ENCODE measurements around the gene LMNB1. TPM values are rescaled to one million over a fixed set of nuclear protein-coding genes. Genes with fewer than 3 reads are reported as not detected.

Gene LMNB1
- total RNA-seq, 5 donors from 2014 or later (not counting 1 experiment from before 2014, with no cell fraction given) = 25.6 to 36.6 (median 30.9) TPM

DNA sequence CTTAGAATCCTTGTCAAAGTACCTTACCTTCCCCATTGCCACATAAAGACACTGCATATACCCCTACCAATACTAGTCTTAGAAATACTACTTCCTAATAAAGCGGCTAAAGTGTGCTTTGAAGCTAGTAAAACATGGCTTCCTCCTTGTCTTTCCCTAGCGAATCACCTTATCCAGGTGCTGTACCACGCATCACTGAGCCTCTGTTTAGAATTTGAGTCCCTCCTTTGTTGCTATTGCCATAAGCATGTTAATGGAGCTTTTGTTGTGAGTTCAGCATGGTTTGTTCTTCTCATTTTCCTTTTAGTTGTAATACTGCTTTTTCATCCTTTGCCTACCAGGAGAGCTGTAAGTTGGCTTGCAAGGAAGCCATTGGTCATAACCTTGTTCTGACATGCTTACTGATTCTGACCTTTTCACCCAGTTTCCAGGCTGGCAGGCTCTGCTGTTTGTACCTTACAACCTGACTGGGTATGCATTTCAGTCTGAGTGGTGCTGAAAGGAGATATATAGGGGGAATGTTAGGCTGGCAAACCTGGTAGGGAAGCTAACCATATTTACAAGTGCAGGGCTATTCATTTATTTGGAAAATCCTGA lies 49.8 kb downstream of the LMNB1 start:
- Histone ChIP-seq H3K4me3 (ENCODE audit: control insufficient read depth in 1 of 2, extremely low read depth in 1 of 2, low read length in 1 of 2) (no peak overlapping the region), H3K36me3 (ENCODE audit: control insufficient read depth in 2 of 2, extremely low read depth in 1 of 2, insufficient read depth in 1 of 2, low read length in 1 of 2) (peaks cover 19 to 51% of the 10 kb centered on the region in 2 donors), H3K27ac (ENCODE audit: low read length) (no peak overlapping the region), H3K9me3 (no peaks in the 10 kb centered on the region), H3K4me1 (ENCODE audit: control insufficient read depth in 1 of 2, extremely low read depth in 1 of 2, insufficient read depth in 2 of 2, low read length in 2 of 2) (no peaks in the 10 kb centered on the region), H3K27me3 (replicated peaks in 1 of 2; ENCODE audit: control insufficient read depth in 2 of 2, extremely low read depth in 1 of 2, insufficient read depth in 2 of 2, low read length in 1 of 2) (no peaks in the 10 kb centered on the region)
- Mint-ChIP-seq H3K27me3 (no peaks in the 10 kb centered on the region), H3K4me1 (no peaks in the 10 kb centered on the region), H3K4me3 (no peak overlapping the region), H3K27ac (no peak overlapping the region), H3K36me3 (peaks cover 54% of the 10 kb centered on the region), H3K9me3 (no peaks in the 10 kb centered on the region)
- DNase-seq (no peak), ATAC-seq (replicated peaks in 1 of 4) (no peak)
- ChIA-PET POLR2A (no interaction called here), CTCF (interaction anchor here in 1 of 2 donors (0.6 to 1.3 kb wide), 3 partner anchors 9 to 27 kb away, joined by 3 to 6 read pairs (median 4); no protein-coding TSS in a partner anchor)
- 0% methylated on average over 1 of the region's 3 CpGs for WGBS (ENCODE audit: insufficient coverage)

DNA sequence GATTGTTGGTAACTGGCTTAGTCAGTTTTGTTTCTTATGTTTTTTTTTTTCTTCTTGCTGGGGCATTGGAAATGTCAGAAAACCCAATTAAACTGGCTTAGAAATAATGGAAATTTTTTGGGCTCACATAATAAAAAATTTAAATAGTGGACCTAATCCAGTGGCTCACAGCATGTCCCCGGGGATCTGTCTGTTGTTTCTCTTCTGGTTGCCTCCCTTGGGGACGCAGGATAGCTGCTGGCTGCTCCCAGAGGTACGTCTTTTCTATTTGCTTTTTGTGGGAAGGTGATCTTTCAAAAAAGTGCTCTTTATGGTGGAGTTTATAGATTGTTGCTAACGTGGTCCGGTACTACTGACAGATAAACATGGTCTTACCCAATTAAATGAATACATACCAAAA lies 52.2 kb downstream of the LMNB1 start:
- Histone ChIP-seq H3K36me3 (ENCODE audit: control insufficient read depth in 2 of 2, extremely low read depth in 1 of 2, insufficient read depth in 1 of 2, low read length in 1 of 2) (peaks cover 20 to 57% of the 10 kb centered on the region in 2 donors), H3K4me1 (ENCODE audit: control insufficient read depth in 1 of 2, extremely low read depth in 1 of 2, insufficient read depth in 2 of 2, low read length in 2 of 2) (no peaks in the 10 kb centered on the region), H3K9me3 (no peaks in the 10 kb centered on the region), H3K27ac (ENCODE audit: low read length) (no peak overlapping the region), H3K27me3 (replicated peaks in 1 of 2; ENCODE audit: control insufficient read depth in 2 of 2, extremely low read depth in 1 of 2, insufficient read depth in 2 of 2, low read length in 1 of 2) (no peaks in the 10 kb centered on the region), H3K4me3 (ENCODE audit: control insufficient read depth in 1 of 2, extremely low read depth in 1 of 2, low read length in 1 of 2) (no peak overlapping the region)
- ATAC-seq (replicated peaks in 1 of 4) = no peak
- no peaks in the 10 kb centered on the region for H3K4me1 Mint-ChIP-seq
- no peak overlapping the region for H3K4me3 Mint-ChIP-seq
- ChIA-PET CTCF (no interaction called here), POLR2A (no interaction called here)
- WGBS (ENCODE audit: insufficient coverage) = no CpG with 5 or more reads among the region's 5 CpGs
- no peak overlapping the region for H3K27ac Mint-ChIP-seq
- no peaks in the 10 kb centered on the region for H3K9me3 Mint-ChIP-seq
- H3K27me3 Mint-ChIP-seq = no peaks in the 10 kb centered on the region
- peaks cover 58% of the 10 kb centered on the region for H3K36me3 Mint-ChIP-seq
- DNase-seq = no peak

- Histone ChIP-seq H3K4me1 (ENCODE audit: control insufficient read depth in 1 of 2, extremely low read depth in 1 of 2, insufficient read depth in 2 of 2, low read length in 2 of 2) (no peaks in the 10 kb centered on the region), H3K36me3 (ENCODE audit: control insufficient read depth in 2 of 2, extremely low read depth in 1 of 2, insufficient read depth in 1 of 2, low read length in 1 of 2) (peaks cover 20 to 64% of the 10 kb centered on the region in 2 donors), H3K27ac (ENCODE audit: low read length) (no peak overlapping the region), H3K9me3 (no peaks in the 10 kb centered on the region), H3K27me3 (replicated peaks in 1 of 2; ENCODE audit: control insufficient read depth in 2 of 2, extremely low read depth in 1 of 2, insufficient read depth in 2 of 2, low read length in 1 of 2) (no peaks in the 10 kb centered on the region), H3K4me3 (ENCODE audit: control insufficient read depth in 1 of 2, extremely low read depth in 1 of 2, low read length in 1 of 2) (no peak overlapping the region)
- no peaks in the 10 kb centered on the region for H3K9me3 Mint-ChIP-seq
- H3K27ac Mint-ChIP-seq = no peak overlapping the region
- no peaks in the 10 kb centered on the region for H3K4me1 Mint-ChIP-seq
- ATAC-seq (replicated peaks in 1 of 4) (no peak), DNase-seq (no peak)
- H3K36me3 Mint-ChIP-seq = peaks cover 62% of the 10 kb centered on the region
- no CpG with 5 or more reads among the region's 5 CpGs for WGBS (ENCODE audit: insufficient coverage)
- no peaks in the 10 kb centered on the region for H3K27me3 Mint-ChIP-seq
- ChIA-PET CTCF (interaction anchor here in 1 of 2 donors (0.7 to 0.8 kb wide), 2 partner anchors 229 to 427 kb away, joined by 3 to 4 read pairs; partner anchors contain the start of gene PHAX), POLR2A (interaction anchor here in 1 of 2 donors (0.6 kb wide), 1 partner anchor 132 kb away, joined by 3 read pairs; no protein-coding TSS in a partner anchor)
- no peak overlapping the region for H3K4me3 Mint-ChIP-seq
These were observed 53.1 kb downstream of the LMNB1 start for GRCh38 chr5:126830061-126830460.

DNA sequence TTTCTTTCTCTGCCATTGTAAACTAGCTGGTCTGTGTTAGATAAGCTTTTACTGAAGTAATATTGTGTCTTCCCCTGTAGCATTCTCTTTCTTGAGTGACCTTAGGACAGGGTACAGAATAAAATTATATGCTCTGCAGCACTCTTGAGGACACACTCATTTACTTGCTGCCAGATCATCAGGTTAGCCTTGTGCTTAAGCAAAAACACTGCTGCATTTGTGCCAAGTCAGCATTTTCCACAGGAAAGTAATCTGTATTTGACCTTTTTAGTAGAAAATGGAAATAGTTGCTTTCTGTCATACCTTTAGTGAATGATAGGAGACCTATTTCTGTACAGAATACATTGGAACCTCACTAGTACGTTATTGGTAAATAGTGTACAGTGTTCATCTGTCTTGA lies 54.2 kb downstream of the LMNB1 start:
- no peaks in the 10 kb centered on the region for H3K9me3 Mint-ChIP-seq
- ATAC-seq (replicated peaks in 1 of 4) (no peak), DNase-seq (no peak)
- no peak overlapping the region for H3K27ac Mint-ChIP-seq
- Histone ChIP-seq H3K9me3 (no peaks in the 10 kb centered on the region), H3K4me3 (ENCODE audit: control insufficient read depth in 1 of 2, extremely low read depth in 1 of 2, low read length in 1 of 2) (no peak overlapping the region), H3K27me3 (replicated peaks in 1 of 2; ENCODE audit: control insufficient read depth in 2 of 2, extremely low read depth in 1 of 2, insufficient read depth in 2 of 2, low read length in 1 of 2) (no peaks in the 10 kb centered on the region), H3K27ac (ENCODE audit: low read length) (no peak overlapping the region), H3K36me3 (ENCODE audit: control insufficient read depth in 2 of 2, extremely low read depth in 1 of 2, insufficient read depth in 1 of 2, low read length in 1 of 2) (peaks cover 13 to 55% of the 10 kb centered on the region in 2 donors), H3K4me1 (ENCODE audit: control insufficient read depth in 1 of 2, extremely low read depth in 1 of 2, insufficient read depth in 2 of 2, low read length in 2 of 2) (no peaks in the 10 kb centered on the region)
- ChIA-PET POLR2A (interaction anchor here in 1 of 2 donors (0.7 kb wide), 1 partner anchor 18 kb away, joined by 3 read pairs; no protein-coding TSS in a partner anchor), CTCF (interaction anchor here in 1 of 2 donors (0.8 kb wide), 1 partner anchor 230 kb away, joined by 3 read pairs; the partner anchor contains the start of gene PHAX)
- H3K36me3 Mint-ChIP-seq = peaks cover 59% of the 10 kb centered on the region
- no peaks in the 10 kb centered on the region for H3K4me1 Mint-ChIP-seq
- no peaks in the 10 kb centered on the region for H3K27me3 Mint-ChIP-seq
- no CpG with 5 or more reads among the region's 1 CpG for WGBS (ENCODE audit: insufficient coverage)
- H3K4me3 Mint-ChIP-seq = no peak overlapping the region

GRCh38 chr5:126836778-126837177 lies 59.8 kb downstream of the LMNB1 start:
- Histone ChIP-seq H3K27ac (ENCODE audit: low read length) (no peak overlapping the region), H3K9me3 (no peaks in the 10 kb centered on the region), H3K4me3 (ENCODE audit: control insufficient read depth in 1 of 2, extremely low read depth in 1 of 2, low read length in 1 of 2) (no peak overlapping the region), H3K27me3 (replicated peaks in 1 of 2; ENCODE audit: control insufficient read depth in 2 of 2, extremely low read depth in 1 of 2, insufficient read depth in 2 of 2, low read length in 1 of 2) (no peaks in the 10 kb centered on the region), H3K36me3 (ENCODE audit: control insufficient read depth in 2 of 2, extremely low read depth in 1 of 2, insufficient read depth in 1 of 2, low read length in 1 of 2) (peaks cover 5 to 24% of the 10 kb centered on the region in 2 donors), H3K4me1 (ENCODE audit: control insufficient read depth in 1 of 2, extremely low read depth in 1 of 2, insufficient read depth in 2 of 2, low read length in 2 of 2) (no peaks in the 10 kb centered on the region)
- Mint-ChIP-seq H3K27me3 (no peaks in the 10 kb centered on the region), H3K9me3 (no peaks in the 10 kb centered on the region), H3K4me1 (peaks cover 0 to 5% (median 0%) of the 10 kb centered on the region in 3 donors), H3K27ac (no peak overlapping the region), H3K36me3 (peaks cover 30% of the 10 kb centered on the region), H3K4me3 (no peak overlapping the region)
- DNase-seq (no peak), ATAC-seq (replicated peaks in 1 of 4) (no peak)
- ChIA-PET CTCF (interaction anchor here (0.6 to 2.1 kb wide), 14 partner anchors 10 to 655 kb away, joined by 3 to 11 read pairs (median 5); no protein-coding TSS in a partner anchor), POLR2A (interaction anchor here in 1 of 2 donors (0.7 kb wide), 1 partner anchor 56 kb away, joined by 6 read pairs; no protein-coding TSS in a partner anchor)
- no CpG with 5 or more reads among the region's 2 CpGs for WGBS (ENCODE audit: insufficient coverage)

DNA sequence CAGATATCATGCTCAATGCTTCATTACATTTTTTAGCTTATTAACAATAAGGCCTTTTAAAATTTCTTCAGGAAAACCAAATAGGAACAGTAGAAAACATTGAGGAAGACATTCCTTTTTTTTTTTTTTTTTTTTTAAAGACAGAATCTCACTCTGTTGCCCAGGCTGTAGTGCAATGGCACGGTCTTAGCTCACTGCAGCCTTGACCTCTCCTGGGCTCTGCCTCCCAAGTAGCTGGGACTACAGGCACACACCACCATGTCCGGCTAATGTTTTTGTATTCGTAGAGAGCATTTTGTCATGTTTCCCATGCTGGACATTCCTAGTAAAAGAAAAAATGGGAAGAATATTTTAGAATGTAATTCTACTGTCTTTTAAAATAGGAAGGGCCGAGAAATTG lies 60.3 kb downstream of the LMNB1 start:
- no peaks in the 10 kb centered on the region for H3K9me3 Mint-ChIP-seq
- no peaks in the 10 kb centered on the region for H3K27me3 Mint-ChIP-seq
- DNase-seq (no peak), ATAC-seq (replicated peaks in 1 of 4) (no peak)
- Histone ChIP-seq H3K4me1 (ENCODE audit: control insufficient read depth in 1 of 2, extremely low read depth in 1 of 2, insufficient read depth in 2 of 2, low read length in 2 of 2) (no peaks in the 10 kb centered on the region), H3K4me3 (ENCODE audit: control insufficient read depth in 1 of 2, extremely low read depth in 1 of 2, low read length in 1 of 2) (no peak overlapping the region), H3K9me3 (no peaks in the 10 kb centered on the region), H3K36me3 (ENCODE audit: control insufficient read depth in 2 of 2, extremely low read depth in 1 of 2, insufficient read depth in 1 of 2, low read length in 1 of 2) (peaks cover 5 to 24% of the 10 kb centered on the region in 2 donors), H3K27ac (ENCODE audit: low read length) (no peak overlapping the region), H3K27me3 (replicated peaks in 1 of 2; ENCODE audit: control insufficient read depth in 2 of 2, extremely low read depth in 1 of 2, insufficient read depth in 2 of 2, low read length in 1 of 2) (no peaks in the 10 kb centered on the region)
- WGBS (ENCODE audit: insufficient coverage) = 100% methylated on average over 1 of the region's 4 CpGs
- H3K4me3 Mint-ChIP-seq = no peak overlapping the region
- no peak overlapping the region for H3K27ac Mint-ChIP-seq
- ChIA-PET POLR2A (interaction anchor here (0.6 to 0.7 kb wide), 2 partner anchors 56 to 1360 kb away, joined by 3 to 6 read pairs; no protein-coding TSS in a partner anchor), CTCF (interaction anchor here (0.6 to 2.1 kb wide), 18 partner anchors 9 to 1328 kb away, joined by 3 to 11 read pairs (median 5); no protein-coding TSS in a partner anchor)
- peaks cover 30% of the 10 kb centered on the region for H3K36me3 Mint-ChIP-seq
- H3K4me1 Mint-ChIP-seq = peaks cover 0 to 5% (median 0%) of the 10 kb centered on the region in 3 donors
